GM21447 (cell line): ENCODE data around the gene CLDN4.
"Not testable (repeated sequence)": the region's sequence is repeated elsewhere in the genome, so short reads cannot be mapped to it uniquely, and the experiment has no call there.

Source experiments
- ATAC-seq: cut with Tn5 transposase; IDR thresholded peaks from one replicate; pipeline ENCODE4 v1.9.1; 2021; ENCODE audit not compliant: unreplicated experiment

The CLDN4 gene

GRCh38 chr7:73823257-73823656 lies 7.5 kb upstream of the CLDN4 start:
- no peak for ATAC-seq

DNA sequence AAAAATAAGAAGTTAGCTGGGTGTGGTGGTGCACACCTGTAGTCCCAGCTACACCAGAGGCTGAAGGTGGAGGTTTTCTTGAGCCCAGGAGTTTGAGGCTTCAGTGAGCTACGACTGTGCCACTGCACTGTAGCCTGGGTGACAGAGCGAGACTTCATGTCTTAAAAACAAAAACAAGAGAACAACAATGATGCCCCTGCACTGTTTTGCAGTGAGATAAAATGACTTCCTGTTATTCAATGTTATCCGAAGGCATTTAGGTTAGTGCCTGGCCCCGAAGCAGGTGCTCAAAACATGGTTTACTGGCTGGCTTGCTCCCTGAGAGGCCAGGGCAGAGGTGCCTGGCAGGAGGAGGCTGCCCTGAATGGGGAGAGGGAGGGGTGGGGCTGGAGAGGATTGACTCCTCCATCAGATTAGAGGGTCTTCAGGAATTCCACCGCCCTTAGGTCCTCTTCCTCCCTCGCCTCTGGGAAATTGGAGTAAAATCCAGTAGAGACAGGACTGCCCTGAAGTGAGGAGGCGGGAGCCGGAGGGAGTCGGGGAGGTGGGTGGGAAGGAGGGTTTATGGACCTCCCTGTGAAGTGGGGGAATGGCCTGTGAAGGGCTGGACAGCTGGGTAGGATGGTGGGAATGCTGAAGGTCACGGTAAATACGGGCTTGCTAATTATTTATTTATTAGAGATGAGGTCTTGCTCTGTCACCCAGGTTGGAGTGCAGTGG lies 6.8 kb upstream of the CLDN4 start:
- ATAC-seq, result no peak

GRCh38 chr7:73824986-73825385 lies 5.8 kb upstream of the CLDN4 start:
- ATAC-seq, result no peak

- no peak for ATAC-seq
These were observed 3.2 kb upstream of the CLDN4 start for GRCh38 chr7:73827567-73828106.

DNA sequence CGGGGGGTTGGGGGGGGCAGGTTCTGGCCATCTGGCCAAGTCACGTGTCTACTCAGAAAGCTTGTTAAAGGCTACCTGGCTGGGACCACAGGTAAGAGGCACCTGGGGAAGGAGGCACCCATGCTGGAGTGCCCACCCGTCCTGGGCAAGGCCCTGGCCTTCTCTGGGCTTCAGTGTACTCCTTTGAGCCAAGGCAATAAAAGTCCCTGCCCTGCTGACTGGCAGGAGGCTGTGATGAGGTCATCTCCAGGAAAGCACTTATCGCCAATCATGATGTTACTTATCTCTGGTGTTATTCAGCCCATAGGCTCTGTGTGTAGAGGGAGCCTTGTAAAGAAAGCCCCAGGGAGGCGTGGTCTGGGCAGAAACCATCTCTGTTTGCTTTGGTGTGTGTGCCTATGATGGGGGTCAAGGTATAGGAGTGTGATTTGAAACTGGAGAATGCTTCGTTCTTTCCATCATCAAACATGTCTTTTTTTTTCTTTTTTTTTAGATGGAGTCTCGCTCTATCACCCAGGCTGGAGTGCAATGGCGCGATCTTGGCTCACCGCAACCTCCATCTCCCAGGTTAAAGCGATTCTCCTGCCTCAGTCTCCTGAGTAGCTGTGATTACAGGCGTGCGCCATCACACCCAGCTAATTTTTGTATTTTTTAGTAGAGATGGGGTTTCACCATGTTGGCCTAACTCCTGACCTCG lies 2.5 kb upstream of the CLDN4 start:
- no peak for ATAC-seq

- ATAC-seq, result no peak
These were observed 1.8 kb upstream of the CLDN4 start for GRCh38 chr7:73828972-73829371.

GRCh38 chr7:73829505-73829904 lies 1.3 kb upstream of the CLDN4 start:
- no peak for ATAC-seq

DNA sequence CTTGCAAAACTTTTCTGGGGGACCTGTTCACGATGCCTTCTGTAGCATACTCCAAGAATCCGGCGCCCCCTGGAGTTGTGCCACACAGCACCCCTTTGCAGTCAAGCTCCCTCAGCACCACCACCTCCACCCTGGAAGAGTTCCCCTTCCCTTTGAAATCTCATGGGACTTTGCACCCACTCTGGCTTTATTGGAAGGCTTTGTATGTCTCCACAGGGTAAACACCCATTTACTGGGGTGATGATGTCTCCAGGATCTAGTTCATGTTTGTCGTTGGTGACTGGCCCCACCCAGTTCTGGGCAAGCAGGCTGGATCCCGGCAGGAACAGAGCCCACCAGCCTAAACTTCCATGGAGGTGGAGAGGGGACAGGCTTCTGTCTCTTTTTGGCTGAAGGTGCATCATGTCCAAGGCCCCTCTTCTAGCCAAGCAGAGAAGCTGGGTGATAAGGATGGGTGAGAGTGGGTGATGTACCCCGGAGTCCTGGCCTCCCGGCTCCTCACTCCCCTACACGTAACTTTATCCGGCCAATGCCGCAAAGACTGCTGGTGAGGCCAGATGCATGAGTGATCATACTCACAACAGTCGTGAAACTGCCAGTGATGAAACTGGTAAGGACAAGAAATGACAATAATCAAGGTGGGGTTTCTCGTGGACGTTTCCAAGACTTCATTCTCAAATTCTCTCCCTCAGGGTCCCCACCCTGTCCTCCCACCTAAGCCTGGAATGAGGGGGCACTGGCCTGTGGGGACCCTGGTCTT lies 695 bp upstream of the CLDN4 start:
- ATAC-seq, result no peak

- no peak for ATAC-seq
These were observed 713 bp downstream of the CLDN4 start for GRCh38 chr7:73831584-73831833.

- ATAC-seq, result no peak
These were observed 1.2 kb downstream of the CLDN4 start for GRCh38 chr7:73831834-73832651.

- ATAC-seq, result no peak
These were observed 2.0 kb downstream of the CLDN4 start for GRCh38 chr7:73832806-73833205.

GRCh38 chr7:73833251-73833919 lies 2.6 kb downstream of the CLDN4 start:
- no peak for ATAC-seq

DNA sequence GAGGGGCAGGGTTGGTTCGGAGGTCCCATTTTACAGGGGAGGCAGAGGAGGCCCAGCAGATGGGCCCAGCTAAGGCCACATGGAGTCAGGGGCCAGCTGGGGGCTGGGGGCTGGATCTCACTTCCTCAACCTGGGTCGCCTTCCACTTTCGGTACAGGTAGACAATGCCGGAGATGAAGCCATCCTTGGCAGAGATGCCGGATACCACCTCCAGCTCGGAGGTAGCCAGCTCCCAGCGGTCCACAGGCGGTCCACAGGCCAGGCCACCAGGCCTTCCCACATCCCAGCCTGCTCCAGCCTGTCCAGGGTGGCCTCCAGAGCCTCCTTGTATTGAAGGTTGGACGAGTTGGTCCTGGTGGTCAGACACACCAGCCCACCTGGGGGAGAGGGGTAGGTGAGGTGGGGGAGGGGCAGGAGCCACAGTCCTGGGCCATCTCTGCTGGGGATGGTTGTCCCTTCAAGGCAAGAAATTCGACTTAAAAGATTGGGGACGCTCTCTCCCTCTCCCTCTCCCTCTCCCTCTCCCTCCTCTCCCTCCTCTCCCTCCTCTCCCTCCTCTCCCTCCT lies 3.9 kb downstream of the CLDN4 start:
- no peak for ATAC-seq

- not testable (repeated sequence) for ATAC-seq
These were observed 6.4 kb downstream of the CLDN4 start for GRCh38 chr7:73837167-73837566.

DNA sequence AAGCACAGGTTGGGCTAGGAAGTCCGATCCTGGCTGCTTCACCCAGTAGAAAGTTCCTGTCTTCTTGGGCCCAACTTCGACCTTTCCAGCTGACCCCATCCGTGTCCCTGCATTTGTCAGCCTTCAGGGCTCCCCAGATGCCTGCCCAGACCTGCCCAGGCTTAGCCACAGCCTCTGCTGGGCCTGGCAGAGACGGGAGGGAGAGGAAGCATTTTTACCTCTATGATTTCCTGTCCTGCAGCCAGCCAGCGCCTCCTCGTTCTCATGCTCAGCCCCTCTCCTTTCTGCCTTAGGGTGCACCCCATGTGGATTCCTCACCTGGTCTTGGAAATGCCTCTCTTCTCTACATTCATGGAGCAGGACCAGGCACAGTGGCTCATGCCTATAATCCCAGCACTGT lies 7.8 kb downstream of the CLDN4 start:
- no peak for ATAC-seq

DNA sequence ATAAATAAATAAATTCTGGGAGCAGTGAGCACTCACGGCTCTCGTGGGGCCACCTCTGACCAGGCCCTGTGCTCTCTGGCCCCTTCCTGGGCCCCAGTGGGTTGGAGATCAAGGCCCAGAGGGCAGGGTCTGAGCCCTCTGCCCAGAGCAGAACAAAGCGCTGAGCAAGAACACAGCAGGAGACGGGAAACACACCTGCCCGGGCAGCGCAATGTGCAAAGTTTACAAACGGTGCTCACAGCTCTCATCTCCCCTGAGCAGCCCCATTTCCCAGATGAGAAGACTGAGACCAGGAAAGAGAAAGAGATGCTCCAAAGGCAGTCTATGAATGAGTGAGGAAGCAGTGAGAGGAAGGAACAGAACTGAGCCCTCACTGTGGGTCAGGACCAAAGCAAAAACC lies 8.5 kb downstream of the CLDN4 start:
- ATAC-seq, result no peak

DNA sequence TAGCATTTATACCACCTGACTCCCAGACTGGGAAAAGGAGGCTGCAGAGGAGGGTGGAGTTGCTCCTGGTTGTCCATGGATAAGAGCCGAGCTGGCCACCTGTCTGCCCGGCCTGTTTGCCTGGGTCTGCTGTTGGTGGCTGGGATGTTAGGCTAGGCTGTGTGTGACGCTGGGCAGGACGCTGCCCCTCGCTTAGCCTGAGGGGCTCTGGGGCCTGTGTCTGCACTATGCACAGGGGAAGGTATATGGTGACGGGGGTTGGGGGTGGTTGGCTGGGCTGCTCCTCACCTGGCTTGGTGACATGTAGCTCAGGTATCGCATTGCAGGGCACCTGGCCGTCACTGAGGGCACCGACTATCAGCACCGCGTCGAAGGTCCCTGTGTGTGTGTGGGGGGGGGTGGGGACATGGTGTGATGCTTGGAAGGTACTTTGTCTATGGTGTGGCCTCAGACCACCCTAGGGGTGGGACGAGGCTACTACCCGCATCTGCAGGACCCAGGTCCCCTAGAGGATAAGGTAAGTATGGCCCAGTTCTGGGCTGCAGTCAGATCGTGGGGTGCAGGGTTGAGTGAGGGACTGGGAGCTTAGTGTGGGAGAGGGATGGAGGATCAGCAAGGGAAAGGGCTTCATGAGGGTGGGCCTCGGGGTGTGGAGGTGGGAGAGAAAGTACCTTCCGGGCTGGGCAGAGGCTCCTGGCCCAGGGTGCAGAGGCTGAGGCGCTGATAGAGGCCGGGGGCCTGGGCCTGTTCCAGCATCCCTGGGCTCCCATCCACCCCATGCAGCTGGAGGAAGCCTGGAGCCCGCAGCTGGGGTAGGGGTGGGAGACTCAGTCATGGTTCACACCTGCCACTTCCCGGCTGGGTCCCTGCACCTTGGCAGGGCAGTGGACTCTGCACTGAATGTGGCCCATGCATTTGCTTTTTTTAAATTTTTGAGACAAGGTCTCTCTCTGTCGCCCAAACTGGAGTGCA lies 9.2 kb downstream of the CLDN4 start:
- ATAC-seq, result no peak

DNA sequence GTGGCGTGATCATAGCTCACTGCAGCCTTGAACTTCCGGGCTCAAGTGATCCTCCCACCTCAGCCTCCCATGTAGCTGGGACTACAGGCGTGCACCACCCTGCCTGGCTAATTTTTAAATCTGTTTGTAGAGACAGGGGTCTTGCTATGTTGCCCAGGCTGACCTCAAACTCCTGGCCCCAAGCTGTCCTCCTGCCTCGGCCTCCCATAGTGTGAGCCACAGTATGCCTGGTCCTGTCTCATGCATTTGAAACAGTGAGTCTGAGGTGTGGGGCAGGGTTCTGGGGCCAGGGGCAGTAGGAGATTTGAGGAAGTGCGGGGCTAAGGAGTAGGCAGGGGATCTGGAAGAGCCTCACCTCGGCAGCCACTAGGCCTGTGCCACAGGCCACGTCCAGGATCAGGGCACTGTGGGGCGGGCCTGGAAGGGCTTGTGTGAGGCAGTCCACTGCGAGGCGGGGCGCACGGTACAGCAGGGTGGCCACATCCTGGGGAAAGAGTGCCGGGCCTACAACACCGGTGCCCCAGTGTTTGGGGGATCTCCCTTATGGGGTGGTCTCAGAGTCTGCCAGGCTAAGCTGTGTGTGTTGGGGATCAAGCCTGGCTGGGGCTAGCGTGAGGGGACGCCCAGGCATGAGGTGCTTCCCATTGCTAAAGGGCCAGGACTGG lies 10.1 kb downstream of the CLDN4 start:
- ATAC-seq, result no peak

GRCh38 chr7:73841689-73842066 lies 10.9 kb downstream of the CLDN4 start:
- ATAC-seq, result no peak
